Measurements from ENCODE around the gene PHF20.
"Not testable (repeated sequence)": the region's sequence is repeated elsewhere in the genome, so short reads cannot be mapped to it uniquely, and the experiment has no call there.

PHF20 gene

DNA sequence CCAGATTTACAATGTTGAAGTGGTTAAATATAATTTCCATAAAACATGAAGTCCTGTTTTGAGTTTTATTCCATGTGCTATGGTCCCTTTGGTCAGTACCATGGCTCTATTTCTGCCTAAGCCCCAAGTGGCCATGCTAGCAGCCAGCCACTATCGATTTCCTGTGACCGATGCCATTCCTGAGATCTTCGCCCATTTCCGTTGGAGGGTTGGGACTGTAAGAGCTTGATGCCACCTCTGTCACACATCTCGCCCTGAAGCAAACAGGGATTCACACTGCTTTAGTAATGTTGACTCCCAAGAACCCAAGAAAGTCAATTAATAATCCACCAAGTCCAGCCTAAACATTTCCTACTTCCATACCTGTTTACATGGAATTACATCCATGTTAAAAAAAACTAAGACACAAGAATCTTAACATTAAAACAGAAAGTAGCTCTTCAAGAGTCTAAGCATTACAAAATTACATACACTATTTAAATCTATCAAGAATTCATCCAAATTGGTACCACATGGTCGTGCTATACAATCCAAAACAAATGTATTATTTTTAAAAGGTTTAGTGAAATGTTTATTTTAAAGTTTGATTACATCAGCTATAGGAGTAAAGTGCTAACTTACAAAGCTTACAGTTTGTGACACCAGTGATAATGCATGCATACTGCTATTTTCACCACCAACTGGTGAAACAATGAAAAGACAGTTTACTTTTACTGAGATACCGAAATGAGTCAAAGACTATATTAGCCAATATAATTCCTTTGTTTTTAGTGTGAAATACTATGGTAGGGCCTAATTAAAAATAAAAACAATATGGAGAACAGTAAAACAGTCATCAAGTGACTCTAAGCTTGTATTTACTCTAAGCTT, 32.3 kb upstream of the PHF20 start:
- DNase-seq: peak; percentile 17

DNA sequence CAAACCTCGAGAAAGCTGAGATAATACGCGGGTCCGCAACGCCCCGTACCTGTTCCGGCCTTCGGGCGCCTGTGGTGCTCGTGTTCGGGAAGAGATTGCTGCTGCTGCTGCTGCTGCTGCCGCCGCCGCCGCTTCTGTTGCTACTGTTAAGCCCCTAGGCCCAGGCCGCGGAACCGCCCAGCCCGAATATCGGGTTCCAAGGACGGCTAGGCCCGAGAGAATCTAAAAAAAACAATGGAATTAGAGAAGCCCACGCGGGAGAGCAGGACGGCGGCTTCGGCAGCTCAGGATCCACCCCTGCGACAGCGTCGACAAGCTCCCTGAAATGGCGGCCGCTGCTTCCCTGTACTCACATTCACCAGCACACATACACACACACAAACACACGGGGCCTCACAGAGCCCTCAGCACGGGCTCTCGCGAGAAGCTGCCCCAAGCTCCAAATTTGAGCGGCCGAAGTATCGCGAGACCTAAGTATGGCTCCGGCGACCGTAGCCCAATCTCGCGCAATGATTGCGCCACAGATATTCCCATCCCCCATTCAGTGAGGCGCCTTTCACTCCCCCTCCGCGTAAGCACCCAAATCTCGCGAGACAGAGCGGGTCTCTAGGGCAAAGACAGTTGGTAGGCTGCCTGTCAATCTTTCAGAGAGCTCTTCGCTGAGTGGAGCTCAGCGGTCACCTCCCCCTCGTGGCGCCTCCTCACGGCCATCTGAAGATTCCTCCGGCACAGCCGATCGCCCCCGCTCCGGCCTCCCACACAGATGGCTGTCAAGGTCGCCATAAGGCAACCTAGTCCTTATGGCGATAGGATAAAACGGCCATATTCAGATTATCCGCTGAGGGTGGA, 29.7 kb upstream of the PHF20 start, which contains the start of gene RBM39:
Gene RBM39 (minus strand): TSS at position 369 of the 849 bp plus-strand sequence. CDS start 1,386 bp downstream, outside the sequence.
- DNase-seq: peak; percentile 100

DNA sequence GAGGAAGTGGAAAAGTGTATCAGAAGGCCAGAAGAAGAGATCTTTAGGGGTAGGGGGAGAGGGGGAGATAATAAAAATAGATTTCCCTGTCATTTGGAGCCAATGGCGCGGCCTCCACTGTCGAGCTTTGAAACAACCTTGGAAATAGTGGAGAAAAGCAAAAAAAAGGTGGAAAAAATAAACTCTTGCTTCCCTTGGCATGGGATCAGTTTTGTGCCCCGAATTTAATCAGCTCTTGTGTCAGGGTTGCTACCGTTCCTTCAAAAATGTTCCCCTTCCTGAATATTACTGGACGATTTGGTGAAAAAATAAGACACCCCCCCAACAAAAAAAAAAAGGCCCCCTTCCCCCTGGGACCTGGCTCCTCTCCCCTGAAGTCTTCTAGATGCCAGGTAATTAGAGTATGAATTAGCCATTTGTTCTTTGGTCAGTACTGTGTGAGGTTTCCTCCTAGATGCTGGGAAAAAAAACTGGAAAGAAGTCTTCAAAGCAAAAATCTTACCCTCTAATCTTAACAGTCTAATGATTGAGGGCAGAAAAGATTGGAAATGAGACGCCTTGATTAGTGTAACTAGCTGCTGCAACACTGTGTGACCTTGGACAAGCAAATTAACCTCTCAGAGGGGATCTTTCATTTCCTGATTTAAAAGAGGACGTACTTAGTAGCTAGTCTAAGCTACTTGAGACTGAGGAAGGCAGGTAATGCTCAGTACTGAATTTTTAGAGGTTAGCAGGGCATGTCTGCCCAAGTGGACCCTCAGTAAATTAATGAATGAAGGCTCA, 28.9 kb upstream of the PHF20 start:
- DNase-seq: no peak

DNA sequence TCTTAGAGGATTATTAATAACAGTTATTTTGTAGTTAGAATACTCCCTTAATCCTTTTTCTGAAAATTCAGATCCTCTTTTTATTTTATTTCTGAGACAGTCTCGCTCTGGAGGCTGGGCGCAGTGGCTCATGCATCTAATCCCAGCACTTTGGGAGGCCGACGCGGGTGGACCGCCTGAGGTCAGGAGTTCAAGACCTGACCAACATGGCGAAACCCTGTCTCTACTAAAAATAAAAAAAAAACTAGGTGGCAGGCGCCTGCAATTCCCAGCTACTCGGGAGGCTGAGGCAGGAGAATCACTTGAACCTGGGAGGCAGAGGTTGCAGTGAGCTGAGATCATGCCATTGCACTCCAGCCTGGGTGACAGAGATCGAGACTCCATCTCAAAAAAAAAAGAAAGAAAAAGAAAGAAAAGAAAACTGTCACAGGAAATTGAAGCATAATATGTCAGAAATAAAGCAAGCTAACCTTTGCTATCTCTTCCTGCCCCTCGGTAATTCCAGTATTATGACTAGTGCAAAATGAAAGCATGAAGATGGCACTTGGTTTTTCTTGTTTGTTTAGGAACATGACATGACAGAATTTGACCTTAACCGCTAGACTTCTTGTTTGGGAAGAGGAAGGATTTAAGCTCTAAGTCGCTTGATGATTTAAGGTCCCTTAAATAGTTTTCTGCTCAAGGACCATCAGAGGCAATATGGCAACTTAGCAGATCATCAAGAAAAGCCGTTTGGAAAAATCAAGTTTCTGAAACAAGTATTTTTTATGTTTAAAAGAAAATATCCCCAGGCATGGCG, 27.9 kb upstream of the PHF20 start:
- DNase-seq: no peak

DNA sequence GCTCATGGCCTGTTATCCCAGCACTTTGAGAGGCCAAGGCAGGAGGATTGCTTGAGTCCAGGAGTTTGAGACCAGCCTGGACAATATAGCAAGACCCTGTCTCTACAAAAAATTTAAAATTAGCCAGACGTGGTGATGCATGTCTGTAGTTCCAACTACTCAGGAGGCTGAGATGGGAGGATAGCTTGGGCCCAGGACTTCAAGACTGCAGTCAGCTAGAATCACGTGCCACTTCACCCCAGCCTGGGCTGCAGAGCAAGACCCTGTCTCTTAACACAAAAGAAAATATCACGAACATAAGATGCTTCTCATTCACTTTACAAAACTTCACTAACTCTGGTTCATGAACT, 27.3 kb upstream of the PHF20 start:
- DNase-seq: not testable (repeated sequence)

DNA sequence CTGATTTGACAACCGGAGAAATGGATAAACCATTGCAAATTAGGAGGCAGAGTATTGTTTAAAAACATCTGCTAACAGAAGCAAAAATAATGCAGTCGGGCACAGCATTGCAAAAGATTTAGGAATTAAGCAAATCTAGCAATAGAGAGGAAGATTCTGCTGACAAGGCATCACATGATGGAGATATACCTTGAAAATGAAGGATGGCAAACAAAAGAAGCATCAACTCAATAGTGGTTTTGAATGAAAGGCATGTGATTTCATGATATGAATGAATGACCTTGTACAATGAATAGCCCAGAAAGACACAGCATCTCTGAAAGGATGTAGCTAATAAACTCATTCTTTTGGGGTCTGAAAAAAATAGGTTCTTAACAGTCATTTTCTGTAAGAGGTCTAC, 21.2 kb upstream of the PHF20 start:
- DNase-seq: no peak

DNA sequence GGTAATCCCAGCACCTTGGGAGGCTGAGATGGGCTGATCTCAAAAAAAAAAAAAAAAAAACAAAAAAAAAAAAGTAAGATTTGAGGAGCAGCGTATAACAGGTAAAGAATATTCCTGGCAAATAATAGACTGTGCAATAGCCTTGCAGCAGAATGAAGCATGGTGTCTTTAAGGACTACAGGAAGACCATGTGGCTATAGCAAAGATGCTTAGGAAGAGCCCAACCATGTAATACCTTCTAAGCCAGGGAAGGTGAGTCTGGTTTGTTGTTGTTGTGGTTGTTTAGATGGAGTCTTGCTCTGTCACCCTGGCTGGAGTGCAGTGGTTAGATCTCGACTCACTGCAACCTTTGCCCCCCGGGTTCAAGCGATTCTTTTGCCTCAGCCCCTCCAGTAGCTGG, 15.4 kb upstream of the PHF20 start:
- no peak for DNase-seq

DNA sequence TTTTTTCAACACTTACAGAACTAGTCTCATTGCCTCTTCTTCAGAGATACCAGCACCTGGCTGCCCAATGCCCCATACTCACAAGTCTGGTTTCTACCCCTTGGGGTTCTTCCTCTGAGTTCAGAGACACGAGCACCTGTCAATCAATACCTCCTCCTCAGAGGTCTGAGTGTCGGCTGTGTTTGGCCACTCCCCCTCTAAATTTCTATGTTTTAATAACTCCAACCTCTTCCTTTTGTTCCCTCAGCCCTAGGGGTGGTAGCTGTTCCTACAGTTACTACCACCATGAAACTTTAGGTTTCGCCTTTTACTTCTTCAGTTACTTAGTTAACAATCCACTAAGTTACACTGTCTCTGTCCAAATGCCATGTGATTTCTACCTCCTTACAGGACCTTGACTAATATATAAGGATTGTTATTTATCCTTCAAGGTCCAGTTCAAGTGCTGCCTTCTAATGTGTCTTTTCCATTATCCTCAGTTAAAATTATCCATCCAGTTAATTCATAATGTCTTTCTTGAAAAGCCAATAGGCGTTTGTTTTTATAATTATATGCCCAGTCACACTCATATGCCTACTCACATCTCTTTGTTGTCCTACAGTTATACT, 14.6 kb upstream of the PHF20 start:
- DNase-seq: no peak

DNA sequence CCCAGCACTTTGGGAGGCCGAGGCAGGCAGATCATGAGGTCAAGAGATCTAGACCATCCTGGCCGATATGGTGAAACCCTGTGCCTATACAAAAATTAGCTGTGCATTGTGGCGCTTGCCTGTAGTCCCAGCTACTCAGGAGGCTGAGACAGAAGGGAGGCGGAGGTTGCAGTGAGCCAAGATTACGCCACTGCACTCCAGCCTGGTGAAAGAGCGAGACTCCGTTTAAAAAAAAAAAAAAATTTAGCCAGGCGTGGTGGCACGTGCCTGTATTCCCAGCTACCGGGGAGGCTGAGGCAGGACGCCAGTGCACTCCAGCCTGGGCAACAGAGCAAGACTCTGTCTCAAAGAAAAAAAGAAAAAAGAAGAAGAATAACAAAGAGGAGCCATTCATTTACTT, 10.3 kb upstream of the PHF20 start:
- not testable (repeated sequence) for DNase-seq

DNA sequence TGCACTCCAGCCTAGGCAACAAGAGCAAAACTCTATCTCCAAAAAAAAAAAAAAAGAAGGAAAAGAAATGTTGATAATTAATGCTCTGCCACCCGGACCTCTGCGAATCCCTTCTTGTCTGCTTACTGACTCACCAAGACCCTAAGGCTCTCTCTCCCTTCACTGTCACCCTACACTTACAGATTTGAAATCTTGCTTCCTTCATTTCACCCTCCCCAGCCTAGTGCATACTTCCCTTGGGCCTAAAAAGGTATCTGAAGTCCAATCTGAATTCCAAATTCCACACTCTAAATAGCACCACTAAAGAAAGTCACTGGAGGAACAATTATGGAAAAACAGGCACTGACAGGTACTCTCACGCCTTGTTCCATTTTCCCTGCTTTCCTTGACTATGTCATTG, 9.4 kb upstream of the PHF20 start:
- DNase-seq: no peak

DNA sequence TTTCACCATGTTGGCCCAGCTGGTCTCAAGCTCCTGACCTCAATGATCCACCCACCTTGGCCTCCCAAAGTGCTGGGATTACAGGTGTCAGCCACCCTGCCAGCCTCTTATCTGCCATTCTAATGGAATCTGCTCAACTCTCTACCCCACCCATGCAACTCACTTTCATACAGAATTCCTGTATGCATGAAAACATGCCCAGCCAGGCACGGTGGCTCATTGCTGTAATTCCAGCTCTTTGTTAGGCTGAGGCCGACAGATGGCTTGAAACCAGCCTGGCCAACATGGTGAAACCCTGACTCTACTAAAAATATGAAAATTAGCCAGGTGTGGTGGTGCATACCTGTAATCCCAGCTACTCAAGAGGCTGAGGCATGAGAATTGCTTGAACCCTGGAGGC, 6.9 kb upstream of the PHF20 start:
- not testable (repeated sequence) for DNase-seq

DNA sequence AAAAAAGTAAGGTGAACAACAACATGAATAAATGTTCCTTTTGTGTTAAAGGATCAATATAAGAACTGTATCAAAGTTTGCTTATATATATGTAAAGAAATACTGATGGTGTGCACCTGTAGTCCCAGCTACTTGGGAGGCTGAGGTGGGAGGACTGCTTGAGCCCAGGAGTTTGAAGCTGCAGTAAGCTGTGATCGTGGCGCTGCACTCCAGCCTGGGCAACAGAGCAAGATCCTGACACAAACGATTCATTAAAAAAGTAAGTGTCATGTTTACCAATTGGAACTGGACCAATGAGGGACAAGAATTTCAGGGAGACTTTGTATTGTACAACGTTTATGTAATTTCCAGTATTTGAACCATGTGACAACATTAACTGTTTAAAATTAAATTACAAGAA, 5.0 kb upstream of the PHF20 start:
- DNase-seq: no peak

DNA sequence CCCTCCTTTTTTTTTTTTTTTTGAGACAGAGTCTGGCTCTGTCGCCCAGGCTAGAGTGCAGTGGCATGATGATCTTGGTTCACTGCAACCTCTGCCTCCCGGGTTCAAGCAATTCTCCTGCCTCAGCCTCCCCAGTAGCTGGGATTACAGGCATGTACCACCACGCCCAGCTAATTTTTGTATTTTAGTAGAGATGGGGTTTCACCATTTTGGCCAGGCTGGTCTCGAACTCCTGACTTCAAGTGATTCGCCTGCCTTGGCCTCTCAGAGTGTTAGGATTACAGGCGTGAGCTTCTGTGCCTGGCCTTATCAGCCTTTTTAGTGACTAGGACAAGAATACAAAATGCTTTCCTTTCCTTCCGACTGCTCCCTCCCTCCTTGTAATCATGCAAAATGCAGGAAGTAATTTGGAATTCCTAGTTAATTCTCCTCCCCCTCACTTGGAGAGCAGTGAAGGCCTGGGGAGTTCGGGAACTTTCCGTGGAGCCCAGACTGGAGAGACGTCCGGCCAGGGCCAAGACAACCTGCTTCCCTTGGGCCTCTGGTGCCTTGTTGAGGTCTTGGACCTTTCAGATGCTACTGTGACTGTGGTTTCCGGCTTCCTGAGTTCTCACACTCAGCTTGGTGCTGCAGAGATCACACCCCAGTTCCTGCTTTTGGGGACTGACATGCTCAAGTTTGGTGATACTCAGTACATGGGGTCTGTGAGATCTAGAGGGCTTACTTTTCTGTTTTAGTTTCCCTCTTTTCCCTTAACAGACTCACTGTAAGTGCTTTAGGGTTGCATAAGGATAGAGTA, 3.9 kb upstream of the PHF20 start:
- DNase-seq: no peak

DNA sequence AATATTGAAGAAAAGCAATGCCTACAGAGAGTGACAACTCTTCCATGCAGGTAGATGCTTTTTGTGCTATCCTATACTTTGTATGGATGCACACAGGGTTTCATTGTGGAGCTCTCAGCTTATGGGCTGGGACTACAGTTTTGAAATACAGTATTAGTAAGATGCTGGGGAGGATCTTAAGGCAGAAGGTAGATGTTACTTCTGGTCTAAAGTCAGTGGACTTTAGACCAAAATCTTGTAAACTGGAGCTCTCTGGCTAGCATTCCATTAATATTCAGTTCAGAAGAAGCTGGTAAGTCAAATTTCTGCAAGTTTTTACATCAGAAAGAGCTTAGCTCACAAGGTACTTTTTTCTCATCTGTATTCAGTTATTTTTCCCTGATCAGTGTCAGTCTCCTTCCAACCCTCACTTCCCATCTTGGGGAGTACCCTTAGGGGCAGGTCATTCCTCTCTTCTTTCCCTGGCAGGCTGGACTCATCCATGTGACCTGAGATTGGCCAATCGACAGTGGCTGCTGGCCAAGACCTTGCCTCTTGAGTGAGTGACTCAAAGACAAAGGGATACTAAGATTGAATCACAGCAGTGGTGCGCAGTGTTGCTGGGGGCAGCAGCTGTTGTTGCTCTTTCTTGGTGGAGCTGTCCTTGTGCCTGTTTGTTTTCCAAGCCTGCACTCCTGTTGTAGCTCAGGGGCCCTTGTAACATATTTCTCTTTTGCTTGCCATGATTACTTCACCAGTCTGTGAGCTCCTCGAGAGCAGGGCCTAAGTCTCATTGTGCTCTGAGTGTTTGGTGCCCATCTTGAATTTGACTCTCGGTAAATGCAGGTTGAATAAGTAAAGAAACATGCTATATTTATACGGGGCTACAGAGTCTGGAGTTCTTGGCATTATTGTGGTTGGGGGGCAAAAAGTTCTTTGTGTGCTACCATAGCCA, 2.8 kb upstream of the PHF20 start:
- peak; percentile 89 for DNase-seq

DNA sequence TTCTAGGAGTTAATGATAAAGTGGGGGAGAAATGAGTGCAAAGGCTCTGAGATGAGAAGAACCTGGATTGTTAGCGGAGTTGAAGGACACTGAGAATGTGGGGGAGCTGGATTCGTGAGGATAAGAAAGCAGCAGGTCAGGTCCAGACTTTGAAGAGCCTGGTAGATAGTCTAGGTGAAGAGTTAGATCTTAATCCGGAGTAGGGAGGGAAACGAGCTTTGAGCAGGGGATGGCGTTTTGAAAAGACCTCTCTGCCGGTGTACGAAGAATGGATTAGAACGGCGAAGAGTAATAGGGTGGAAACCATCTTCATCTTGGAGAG, 487 bp upstream of the PHF20 start:
- no peak for DNase-seq

DNA sequence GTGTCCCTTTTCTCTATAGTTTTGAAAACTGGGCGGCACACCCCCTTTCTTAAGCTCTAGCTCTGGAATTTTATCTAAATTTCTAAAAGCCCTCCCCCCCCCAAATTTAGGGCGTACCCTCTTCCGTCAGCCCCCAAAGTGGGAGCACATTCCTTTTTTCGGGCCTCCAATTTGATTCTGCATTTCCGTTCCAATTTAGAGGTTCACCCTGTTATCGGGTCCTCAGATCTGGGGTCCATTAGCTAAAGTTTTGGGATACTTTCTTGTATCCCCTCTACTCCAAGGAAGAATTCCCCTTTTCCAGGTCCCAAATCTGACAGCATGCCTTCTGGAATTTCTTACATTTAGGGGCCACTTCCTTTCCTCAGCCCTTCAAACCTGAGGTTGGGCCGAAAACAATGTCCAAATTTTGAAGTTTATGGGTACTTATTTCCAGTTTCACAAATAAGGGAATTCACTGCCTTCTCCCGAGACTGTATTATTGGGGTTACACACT, 796 bp downstream of the PHF20 start:
- DNase-seq: no peak

DNA sequence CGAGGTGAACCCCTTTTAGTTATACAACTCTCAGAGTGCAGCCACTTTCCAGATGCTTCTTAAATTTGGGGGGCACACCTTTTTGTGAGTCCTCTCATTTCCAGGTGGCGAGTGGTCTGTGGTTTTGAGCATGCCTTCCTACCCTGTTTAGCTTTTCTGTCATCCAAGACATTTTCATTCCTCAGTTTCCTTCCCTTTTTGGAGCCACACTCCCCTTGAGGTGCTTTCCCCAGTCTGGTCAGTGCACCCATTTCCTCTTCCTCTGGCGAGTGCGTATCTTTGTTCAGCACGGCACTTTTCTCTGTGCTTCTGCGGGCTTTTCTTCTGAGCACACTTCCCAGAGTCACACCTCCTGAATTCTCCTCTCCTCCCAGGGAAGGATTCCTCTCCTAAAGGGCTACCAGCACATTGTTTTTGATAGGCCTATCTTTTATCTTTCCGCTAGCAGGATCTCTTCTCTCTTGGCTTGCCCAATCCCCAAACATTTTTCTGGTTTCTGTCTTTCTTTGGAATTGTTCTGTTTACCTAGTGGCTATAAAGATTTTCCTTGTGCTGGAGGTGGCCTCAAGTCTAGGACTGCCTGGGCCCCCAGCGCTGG, 1.4 kb downstream of the PHF20 start:
- no peak for DNase-seq

DNA sequence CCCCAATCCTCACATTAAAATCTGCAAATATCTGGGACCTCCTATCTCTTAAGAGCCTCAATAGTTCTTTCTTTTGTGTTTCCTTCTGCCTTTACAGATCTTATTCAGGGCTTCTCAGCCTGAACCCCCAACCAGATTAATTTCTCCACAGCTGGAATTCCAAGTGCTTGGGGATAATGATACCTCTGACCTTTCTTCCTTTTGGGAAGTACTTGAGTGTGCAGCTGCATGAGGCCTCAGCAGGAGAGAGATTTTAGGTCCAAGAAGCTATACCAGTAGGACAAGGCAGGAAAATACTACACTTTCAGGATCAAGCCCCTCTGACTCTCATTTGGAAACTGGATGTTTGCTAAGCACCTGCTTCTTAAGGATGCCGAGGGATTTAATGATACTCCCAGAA, 2.6 kb downstream of the PHF20 start:
- no peak for DNase-seq

DNA sequence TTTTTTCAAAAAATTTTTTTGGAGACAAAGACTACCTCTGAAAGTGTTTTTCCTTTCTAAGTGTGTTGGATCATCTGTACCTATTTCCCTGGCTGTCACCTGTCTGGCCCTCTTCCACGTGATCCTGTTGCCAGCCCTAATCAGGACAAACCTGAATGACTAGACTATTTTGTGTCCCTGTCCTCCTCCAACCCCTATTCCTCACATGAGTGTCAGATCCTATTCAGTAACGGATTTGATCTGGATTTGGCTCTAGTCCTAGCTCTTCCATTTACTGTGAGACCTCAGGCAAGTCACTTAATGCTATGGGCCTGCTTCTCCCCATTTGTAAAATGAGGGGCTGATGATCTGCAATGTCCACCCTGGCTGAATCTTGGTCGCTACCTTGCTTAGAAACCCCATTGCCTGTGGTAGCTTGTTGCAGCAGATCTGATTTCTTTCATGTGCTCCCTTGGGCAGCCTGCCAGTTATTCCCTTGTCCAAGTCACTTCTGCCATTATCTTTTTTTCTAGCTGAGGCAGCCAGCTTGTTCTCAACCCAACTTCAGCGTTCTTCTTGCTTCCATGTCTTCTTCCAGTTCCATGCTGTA, 4.8 kb downstream of the PHF20 start:
- peak; percentile 71 for DNase-seq
